Measurements from ENCODE around the gene NF1. TPM values are rescaled to one million over a fixed set of nuclear protein-coding genes. Genes with fewer than 3 reads are reported as not detected.

The NF1 gene
- total RNA-seq, 1 experiment from 2014 or later = 60.2 TPM

DNA sequence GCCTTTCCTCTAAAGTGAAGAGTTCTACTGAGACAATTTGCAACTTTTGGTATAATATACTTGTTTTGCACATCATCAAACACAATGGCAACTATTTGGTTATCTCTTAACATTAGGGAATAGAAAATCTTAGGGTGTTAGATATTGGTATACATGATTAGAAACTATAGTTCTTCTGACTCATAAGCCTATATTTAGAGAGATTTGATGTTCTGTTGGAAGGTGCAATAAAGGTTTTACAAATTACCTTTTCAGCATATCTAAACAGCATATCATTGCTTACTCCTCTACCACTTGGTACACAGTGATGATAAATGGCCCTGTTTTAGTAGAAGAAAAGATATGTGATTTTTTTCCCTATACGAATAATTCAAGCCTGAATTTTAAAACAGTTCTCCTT is 212.9 kb downstream of the NF1 start:
- H3K27me3 Mint-ChIP-seq (ENCODE audit: insufficient read depth, unreplicated experiment) = no peaks in the 10 kb centered on the region
- no peaks in the 10 kb centered on the region for H3K9me3 Mint-ChIP-seq (ENCODE audit: unreplicated experiment)
- no peak for DNase-seq (ENCODE audit: unreplicated experiment)
- no peak overlapping the region for H3K4me3 Mint-ChIP-seq (ENCODE audit: unreplicated experiment)
- H3K27ac Mint-ChIP-seq (ENCODE audit: low read depth, unreplicated experiment) = no peak overlapping the region
- peaks cover 22% of the 10 kb centered on the region for H3K4me1 Mint-ChIP-seq (ENCODE audit: insufficient read depth, unreplicated experiment)
- TF ChIP-seq CTCF (IDR thresholded peaks at IDR 0.05; ENCODE audit: unreplicated experiment) = no peak
- ChIA-PET POLR2A (no interaction called here), CTCF (no interaction called here)
- peaks cover 34% of the 10 kb centered on the region for H3K36me3 Mint-ChIP-seq (ENCODE audit: insufficient read depth, unreplicated experiment)
- intact Hi-C loops (cut with micrococcal nuclease) = no loop called here
- no TSS peak for BruUV-seq (replicated peaks)

- Mint-ChIP-seq H3K4me1 (ENCODE audit: insufficient read depth, unreplicated experiment) (peaks cover 26% of the 10 kb centered on the region), H3K27ac (ENCODE audit: low read depth, unreplicated experiment) (peak overlapping the region; percentile 44), H3K4me3 (ENCODE audit: unreplicated experiment) (no peak overlapping the region), H3K9me3 (ENCODE audit: unreplicated experiment) (no peaks in the 10 kb centered on the region), H3K36me3 (ENCODE audit: insufficient read depth, unreplicated experiment) (peaks cover 34% of the 10 kb centered on the region), H3K27me3 (ENCODE audit: insufficient read depth, unreplicated experiment) (no peaks in the 10 kb centered on the region)
- TF ChIP-seq CTCF (IDR thresholded peaks at IDR 0.05; ENCODE audit: unreplicated experiment) = no peak
- no peak for DNase-seq (ENCODE audit: unreplicated experiment)
- no TSS peak for BruUV-seq (replicated peaks)
- intact Hi-C loops (cut with micrococcal nuclease) = no loop called here
- ChIA-PET CTCF (no interaction called here), POLR2A (no interaction called here)
These were observed 213.9 kb downstream of the NF1 start for GRCh38 chr17:31308372-31309334.

GRCh38 chr17:31309556-31309955 is 214.8 kb downstream of the NF1 start:
- H3K27ac Mint-ChIP-seq (ENCODE audit: low read depth, unreplicated experiment) = peak overlapping the region; percentile 25

More at GRCh38 chr17:31309556-31309955, 214.8 kb downstream of the NF1 start:
- BruUV-seq (replicated peaks) = no TSS peak
- DNase-seq (ENCODE audit: unreplicated experiment) = no peak
- Mint-ChIP-seq H3K36me3 (ENCODE audit: insufficient read depth, unreplicated experiment) (peaks cover 27% of the 10 kb centered on the region), H3K4me1 (ENCODE audit: insufficient read depth, unreplicated experiment) (peaks cover 31% of the 10 kb centered on the region), H3K9me3 (ENCODE audit: unreplicated experiment) (no peaks in the 10 kb centered on the region), H3K27me3 (ENCODE audit: insufficient read depth, unreplicated experiment) (no peaks in the 10 kb centered on the region), H3K4me3 (ENCODE audit: unreplicated experiment) (no peak overlapping the region)
- intact Hi-C loops (cut with micrococcal nuclease) = no loop called here
- ChIA-PET CTCF (no interaction called here), POLR2A (no interaction called here)
- no peak for TF ChIP-seq CTCF (IDR thresholded peaks at IDR 0.05; ENCODE audit: unreplicated experiment)

Data from MCF 10A (cell line).